HG02870 (cell line): ENCODE measurements around the gene C17orf113.

Experiments
- ATAC-seq: cut with Tn5 transposase; IDR thresholded peaks from one replicate; pipeline ENCODE4 v1.9.1; 2021; ENCODE audit warnings: mild to moderate bottlenecking, moderate library complexity; ENCODE audit not compliant: unreplicated experiment

C17orf113 gene

DNA sequence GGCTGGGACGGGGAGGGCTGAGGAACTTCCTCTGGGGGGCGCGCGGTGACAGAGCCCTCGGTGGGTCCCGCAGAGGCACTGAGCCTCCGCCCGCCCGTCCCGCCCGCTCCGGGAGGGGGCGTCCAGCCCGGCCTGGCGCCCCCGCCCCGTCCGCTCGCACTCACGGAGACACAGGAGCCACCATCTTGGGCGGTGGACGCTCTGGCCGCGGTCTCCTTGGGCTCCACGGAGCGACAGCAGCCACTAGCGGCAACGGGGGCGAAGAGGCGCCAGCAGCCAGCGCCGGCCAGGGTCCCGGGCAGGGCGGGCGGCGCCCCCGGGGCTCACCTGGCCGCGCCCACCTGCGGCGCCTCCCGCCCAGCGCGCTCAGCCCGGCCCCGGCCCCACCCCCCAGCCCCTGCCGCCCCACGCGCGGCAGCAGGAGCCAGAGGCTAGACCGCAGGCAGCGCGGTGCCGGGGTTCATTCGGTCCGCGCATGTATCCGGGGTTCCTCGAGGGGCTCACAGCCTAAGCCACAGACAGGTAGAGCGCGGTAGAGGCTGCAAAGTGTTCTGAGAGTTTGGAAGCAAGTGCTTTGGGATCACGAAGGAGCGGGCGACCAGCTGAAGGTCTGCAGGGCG, at the start of gene C17orf113:
Gene C17orf113, minus strand, starts transcription at position 209 of the 620 bp plus-strand sequence. CDS start 7,225 bp downstream, outside the sequence.
- no peak for ATAC-seq

DNA sequence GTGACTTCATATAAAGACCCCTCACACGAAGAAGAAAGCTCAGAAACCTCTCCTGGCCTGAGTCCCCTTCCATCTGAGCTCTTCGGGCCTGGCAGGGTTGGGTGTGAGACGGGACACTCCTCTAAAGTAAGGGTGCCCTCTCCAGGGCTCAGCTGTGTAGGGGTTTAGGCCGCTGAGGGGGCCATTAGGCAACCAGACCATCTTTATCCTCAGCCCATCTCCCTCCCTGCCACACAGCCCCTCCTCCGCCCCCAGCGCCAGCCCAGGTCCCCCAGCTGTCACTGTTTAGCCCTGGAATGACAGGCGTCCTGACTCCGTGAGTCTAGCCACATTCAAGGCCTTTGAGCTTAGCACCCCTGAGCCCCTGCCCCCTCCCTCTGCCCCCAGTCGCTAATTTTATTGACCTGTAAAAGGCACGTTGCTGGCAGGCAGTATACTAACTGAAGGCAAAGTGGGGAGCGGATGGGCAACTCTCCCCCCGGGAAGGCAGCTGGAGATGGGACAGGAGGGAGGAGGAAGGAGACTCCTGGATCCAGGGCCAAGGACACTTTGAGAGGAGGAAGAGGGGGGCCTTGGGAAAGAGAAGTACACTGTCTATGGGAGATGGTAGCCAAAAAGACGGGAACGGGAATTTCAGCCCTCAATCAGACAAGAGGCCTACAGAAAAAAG, 48.5 kb upstream of the C17orf113 start:
- ATAC-seq, result no peak

DNA sequence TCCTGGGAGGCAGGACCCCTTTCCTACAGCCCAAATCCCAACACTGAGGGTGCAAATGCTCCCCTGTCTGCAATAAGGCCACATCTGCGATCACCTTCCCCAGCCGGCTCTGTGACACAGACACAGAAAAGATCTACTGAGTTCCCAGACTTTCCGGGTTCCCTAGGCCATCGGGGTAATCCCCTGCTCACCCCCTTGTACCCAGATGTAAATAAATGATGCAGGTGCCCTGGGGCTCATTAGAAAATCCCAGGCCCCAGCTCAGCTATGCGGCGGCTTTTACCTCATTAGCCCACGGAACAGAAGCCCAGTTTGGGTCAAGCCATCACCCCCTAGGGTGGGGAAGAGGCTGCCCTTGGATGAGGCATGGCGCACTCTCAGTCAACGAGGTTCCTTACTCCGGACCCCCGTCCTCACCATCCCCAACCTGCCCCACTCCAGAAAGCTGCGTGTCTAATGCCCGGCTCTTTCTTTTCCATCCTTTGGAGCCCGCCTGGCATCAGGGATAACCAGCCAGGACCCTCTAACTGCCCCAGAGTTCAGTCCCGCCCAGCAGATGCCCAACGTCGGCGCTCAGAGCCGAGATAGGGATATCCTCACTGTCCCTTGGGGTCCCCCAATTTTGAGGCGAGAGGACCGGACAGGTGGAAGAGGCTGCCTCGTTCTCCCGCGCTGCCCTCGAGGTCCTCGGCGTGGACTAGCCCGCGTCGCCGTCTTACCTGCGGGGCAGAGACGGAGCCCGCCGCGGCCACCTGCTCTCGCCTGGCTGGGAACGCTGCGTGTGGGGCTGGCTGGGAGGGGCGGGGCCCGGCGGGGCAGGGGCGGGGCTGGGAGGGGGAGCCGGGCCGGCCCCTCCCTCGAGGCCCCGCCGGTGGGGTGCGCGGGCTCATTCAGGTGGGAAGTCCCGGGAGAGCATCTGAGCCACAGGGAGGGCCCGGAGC, 47.6 kb upstream of the C17orf113 start, which contains the start of gene ZNF385C:
Gene ZNF385C, minus strand, starts transcription at position 783 of the 941 bp plus-strand sequence. CDS start 35,417 bp downstream, outside the sequence.
- no peak for ATAC-seq

DNA sequence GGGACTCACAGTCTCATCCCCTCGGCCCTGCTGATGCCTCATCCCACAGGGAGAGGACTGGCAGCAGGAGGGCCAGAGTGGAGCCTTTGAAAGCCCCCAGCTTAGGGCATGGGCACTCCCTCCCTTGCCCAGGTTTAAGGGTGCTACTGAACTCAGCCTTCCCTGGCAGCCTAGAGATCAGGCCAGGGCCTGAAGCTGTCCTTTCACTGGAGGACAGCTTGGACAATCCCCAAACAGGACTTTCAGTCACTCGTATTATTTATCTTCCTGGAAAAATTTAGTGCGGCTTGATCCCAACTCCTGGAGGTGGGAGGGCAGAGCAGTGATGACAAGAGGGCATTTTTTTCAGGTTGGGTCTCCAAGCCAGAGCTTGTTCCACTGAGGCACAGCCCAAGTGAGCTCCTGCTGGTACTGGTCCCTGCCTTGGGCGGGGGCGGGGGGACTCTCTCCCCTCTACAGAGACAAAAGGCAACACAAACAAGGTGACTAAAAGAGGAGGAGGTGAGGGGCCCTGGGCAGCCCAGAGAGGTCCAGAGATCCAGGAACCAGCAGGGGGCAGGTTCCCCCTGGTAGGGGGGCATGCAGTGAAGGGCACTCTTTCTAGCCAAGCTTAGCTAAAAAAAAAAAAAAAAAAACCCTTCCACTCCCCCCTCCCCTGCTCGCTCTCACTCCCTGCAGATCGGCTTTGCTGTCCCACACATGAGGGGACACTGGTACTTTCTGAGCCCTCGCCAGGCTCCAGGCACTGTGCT, 46.1 kb upstream of the C17orf113 start:
- ATAC-seq, result no peak

DNA sequence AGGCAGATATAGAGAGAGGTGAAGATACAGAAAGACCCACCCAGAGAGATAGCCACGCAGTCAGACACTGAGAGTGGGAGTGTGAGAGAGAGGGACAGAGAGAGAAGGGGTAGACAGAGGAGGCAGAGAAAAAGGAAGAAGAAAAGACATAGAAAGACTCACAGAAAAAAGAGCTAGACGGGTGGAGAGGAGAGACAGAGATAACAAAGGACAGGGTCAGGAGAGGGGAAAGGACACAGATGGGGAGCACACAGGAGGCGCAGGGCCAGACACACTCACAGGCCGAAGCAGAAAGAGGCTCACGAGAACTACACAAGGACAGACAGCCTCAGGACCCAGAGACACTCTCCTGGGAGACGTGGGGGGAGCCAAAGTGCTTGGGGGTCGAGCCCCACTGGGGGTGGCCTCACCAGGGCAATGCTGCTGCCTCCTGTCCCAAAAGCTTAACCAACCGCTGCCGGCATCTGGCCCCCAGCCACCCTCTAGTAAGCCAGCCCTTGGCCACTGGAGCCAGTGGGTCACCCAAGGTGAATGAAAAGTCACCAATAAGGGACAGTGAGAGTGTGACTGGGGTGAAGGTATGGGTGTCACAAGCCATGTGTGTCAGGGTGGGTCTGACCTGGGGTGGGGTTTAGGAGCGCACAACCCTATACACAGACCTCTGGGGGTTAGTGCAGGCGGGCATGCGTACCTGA, 44.1 kb upstream of the C17orf113 start:
- no peak for ATAC-seq

DNA sequence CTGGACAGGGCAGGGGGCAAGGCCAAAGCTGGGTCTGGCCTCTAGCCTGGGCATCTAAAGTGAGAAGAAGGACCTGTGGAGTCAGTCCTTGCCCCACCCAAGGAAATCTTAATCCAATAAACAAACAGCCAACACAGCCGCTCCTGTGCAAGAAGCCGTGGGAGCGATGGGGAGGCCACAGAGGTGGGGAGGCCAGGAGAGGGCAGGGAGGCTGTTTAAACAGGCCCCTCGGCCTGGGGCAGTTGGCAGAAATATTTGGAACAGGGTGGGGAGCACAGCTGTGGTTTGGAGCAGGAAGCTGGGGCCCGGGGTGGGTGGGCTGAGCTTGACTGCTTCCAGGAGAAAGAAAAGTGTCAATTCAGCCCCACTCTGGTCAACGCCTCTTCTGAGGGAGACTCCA, 42.5 kb upstream of the C17orf113 start:
- no peak for ATAC-seq

DNA sequence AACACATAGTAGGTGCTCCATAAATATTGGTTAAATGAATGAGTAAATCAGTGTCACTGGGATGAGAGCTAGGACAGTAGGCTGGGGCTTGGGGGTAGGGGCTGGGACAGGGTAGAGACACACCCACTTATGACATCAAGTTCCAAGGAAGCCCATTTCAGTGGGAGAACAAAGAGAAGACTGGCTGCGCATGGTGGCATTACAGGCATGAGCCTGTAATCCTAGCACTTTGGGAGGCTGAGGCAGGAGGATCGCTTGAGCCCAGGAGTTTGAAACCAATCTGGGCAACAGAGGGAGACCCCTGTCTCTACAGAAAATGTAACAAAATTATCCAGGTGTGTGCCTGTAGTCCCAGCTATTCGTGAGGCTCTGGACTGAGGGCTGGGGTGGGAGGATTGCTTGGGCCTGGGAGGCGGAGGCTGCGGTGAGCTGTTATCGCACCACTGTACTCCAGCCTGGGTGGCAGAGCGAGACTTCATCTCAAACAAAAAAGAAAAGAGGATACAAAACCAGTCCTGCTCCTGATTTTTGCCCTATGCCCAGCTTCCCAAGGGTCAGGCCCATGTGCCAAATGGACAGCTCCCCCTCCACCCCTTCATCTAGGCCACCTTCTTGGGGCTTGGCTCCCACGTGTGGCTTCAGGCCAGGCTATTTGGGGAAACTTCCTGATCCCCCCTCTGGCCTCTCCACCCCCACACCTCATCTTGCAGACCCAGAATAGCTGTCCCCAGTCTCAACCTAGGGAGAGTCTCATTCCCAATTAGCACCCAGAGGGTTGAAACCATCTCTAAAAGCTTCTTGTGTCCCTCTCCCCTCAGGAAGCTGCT, 40.8 kb upstream of the C17orf113 start:
- ATAC-seq, result no peak

DNA sequence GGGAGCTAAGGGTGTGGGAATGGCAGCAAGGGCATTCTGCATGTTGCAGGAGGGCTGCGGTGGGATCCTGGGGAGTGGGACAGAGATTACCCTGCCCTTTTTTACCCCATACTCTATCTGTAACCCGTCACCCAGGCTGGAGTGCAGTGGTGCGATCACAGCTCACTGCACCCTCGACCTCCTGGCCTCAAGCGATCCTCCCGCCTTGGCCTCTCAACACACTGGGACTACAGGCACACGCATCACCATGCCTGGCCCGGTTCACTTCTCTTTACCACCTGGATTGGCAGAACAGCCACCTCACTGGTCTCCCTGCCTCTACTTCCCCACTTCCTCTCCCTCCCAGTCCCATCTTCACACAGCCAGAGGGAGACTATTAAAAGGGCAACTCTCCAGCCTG, 38.3 kb upstream of the C17orf113 start:
- no peak for ATAC-seq

DNA sequence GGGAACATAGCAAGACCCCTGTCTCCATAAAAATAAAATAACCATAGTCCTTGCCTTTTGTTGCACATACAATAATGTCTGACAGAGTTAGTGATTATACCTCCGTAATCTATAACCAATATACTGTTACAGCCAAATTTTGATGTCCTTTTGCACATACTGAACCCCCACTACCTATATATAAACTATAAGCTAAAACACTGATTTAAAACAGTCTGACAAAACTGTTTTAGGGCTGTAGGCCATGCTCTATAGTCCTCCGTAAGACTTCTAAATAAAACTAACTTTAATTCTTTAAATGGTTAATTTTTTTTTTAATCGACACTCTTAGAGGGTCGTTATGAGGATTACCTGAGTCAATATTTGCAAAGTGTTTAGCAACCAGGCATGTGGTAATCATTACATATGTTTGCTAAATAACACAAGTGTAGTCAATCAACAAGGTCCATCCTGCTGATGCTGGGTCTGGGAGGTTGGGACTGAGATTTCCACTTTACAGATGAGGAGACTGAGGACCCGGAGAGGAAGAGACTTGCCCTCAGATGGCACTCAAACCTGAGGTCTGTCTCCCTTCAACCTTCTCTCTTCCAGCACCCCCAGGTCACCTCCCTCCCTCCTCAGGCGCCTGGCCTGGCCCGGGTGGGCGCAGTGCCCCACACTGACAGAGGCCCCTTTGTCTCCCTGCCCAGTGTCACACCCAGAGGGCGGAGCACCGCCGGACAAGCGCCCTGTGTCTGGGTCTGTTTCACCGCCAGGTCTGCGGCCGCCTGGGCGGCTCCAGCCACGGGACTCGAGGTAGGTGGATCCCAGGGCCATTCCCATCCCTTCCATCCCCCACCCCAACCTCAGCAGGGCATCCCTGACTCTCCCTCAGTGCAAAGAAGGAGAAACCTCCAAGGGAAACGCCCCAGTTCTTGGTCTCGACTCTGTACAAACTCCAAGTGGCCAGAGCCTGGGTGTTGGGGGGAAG, 37.6 kb upstream of the C17orf113 start:
- ATAC-seq, result no peak

DNA sequence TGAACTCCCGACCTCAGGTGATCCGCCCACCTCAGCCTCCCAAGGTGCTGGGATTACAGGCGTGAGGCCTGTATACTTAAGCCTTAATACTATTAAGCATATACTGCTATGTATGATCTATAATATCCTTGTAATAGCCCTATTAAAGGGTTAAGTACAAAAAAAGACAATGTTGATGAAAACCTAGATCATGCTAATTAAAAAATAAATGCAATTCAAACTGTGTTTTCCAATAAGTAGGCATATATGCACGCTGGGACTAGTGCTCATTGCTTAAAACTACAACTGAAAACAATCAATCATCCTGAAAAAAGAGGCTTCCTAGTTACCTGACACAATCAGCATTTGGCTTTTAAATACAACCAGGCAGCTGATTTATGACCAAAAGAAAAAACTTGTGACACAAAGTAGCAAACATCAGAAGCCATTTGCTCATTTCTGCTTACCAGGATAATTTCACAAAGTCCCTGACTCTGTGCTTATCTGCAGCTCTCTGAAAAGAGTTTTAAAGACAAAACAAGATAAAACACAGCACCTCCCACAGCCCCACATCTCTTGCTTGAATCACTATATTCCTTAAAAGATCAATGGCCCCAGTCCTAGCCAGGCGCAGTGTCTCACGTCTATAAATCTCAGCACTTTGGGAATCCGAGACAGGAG, 36.8 kb upstream of the C17orf113 start:
- ATAC-seq, result no peak

DNA sequence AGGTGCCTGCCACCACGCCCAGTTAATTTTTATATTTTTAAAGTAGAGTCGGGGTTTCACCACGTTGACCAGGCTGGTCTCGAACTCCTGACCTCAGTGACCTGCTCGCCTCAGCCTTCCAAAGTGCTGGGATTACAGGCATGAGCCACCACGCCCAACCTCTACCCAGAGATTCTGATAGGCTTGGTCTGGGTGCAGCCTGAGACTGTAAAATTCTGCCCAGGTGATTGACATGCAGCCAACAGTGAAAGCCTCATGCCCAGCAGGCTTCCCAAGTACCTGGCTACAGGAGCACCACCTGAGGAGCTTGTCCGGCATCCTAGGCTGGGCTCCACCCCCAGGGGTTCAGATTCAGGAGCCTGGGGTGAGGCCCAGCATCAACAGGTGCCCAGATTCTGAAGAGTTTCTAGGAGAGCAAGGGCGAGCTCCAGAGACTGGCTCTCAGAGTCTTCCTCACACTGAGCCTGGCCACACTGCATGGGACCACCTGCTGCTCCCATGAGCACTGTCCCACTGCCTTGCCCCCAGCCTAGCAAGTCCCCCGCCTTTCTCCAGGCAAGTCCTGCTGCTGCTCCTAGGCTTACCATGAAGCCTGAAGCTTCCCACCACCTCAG, 31.2 kb upstream of the C17orf113 start:
- no peak for ATAC-seq

DNA sequence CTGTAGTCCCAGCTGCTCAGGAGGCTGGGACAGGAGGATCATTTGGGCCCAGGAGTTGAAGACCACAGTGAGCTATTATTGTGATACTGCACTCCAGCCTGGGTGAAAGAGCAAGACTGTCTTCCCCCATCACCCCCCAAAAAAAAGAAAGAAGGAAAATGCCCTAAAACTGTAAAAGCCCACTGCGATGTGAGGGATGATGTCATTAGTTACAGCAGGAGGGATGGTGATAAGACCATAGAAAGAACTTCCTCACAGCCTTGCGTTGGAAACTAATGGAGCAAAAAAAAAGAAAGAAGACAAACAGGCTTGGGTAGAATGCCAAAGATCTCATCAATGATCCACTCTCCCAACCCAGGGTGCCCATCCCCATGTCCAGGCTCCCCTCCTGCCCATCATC, 29.1 kb upstream of the C17orf113 start:
- no peak for ATAC-seq

DNA sequence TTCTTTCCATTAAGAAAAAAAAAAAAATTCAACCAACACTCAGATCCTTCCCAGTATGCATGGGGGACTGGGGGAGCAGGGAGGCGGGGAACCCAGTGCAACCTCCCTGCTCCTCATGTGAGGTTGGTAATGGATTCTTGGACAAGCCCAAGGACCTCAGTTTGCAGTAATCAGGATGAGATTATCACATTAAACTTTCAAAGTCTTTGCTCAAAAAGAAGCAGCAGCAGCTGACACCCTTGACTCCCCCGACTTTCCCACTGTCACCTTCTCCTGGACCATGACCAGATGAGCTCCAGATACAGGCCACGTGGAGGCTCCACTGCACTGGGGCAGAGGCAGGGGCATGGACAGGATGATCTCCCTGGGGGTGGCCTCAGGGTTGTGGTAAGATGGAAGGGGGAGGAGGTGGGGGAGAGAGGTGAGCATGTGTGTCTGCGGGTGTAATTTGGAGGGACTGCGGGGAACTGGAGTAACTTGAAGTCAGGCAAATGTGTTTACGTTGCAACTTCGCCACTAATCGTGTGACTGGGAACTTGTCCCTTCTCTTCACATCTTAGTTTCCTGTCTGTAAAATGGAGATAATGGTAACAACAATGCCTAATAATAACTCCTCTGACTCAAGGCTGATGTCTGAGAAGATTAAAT, 28.1 kb upstream of the C17orf113 start:
- ATAC-seq, result no peak

DNA sequence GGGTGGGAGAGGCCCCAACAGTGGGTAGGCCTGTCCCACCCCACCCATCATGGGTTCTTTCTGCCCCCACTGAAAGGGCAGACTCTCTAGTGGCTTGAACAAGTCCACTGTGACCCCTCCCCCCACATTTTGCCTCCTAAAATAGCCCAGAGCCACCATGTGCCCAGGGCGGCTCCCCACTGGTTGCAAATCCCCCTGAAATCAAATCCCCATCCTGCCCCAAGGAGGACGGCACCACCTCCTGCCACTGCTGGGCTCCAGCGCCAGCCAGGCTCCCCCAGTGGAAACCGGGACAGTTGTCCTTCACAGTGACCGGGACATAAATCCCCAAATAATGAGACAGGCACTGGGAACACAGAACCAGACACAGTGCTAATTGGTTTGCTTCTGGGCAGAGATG, 27.4 kb upstream of the C17orf113 start:
- no peak for ATAC-seq

DNA sequence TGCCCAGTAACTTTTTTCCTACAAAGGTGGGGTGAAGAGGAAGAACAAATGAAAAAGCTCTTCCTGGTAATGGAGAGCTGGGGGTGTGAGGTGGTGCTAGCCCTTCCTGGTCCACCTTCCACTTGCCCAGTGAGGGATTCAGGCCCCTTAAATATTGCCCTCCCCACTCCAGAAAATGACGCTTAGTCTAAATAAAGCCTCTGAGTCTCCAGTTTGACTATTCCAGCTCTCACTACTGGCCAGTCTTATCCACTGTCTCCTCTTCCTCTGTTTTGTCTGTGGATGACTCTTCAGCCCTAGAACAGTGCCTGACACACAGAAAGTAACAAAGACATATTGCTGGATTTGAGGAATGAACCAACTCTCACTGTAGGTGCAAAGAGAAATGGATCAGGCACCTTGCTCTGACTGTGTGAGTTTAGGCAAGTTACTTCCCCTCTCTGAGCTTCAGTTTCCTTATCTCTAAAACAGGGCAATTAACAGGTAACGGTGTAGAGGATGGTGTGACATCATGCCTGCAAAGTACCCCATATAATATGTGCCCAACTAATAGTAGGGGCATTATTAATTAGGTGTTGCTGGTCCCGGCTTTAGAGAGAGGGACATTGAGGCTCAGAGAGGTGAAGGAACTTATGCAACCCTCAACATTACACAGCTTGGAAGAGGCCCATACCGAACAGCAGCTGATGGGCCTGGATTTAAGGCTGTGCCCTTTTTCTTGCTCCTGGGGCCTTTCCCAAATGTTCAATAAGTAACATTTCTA, 26.6 kb upstream of the C17orf113 start:
- ATAC-seq, result no peak

DNA sequence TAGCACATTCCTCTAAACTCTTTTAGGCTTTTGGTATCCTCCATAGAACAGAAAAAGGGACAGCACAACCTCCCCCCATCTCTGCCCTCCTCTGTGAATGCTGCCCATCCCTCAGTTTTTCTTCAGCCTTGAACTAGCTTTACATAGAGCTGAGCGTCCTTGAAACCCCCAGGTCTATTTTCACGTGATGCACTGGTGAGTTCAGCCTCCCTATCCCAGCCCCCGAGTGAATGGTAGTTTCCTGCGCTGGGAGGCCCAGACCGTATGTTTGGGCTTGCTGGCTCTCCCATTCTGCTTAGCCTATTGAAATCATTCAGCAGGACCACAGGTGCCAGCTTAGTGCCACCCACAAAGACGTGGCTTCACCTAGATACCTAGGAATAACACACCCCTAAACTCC, 25.4 kb upstream of the C17orf113 start:
- no peak for ATAC-seq
